Small intestine (tissue), 7 donors: ENCODE results near the gene KNOP1. TPM values are rescaled to one million over a fixed set of nuclear protein-coding genes. Genes with fewer than 3 reads are reported as not detected.
A peak's percentile ranks its signal among the peaks of the same experiment; 100 is the strongest.

Source experiments
- DNase-seq, 2 donors: peaks; one replicate each; pipeline versions ENCODE4 v3.0.0 to v3.0.0-alpha.2; 2013
- FAIRE-seq: peaks from 2 replicates; lab custom pipeline; 2012; peaks lifted over from hg19 to GRCh38; lab: Jason Lieb, UNC
- H3K27ac ChIP-seq, 3 donors: one replicate each; pipeline ENCODE4 v1.5.1; 2013; ENCODE audit warnings: low read length in 2 of 3, mild to moderate bottlenecking in 2 of 3, control low read depth in 1 of 3, inconsistent platforms in 1 of 3, low read depth in 1 of 3, moderate library complexity in 1 of 3
- H3K27me3 ChIP-seq, 3 donors: one replicate each; pipeline ENCODE4 v1.6.1; 2013; ENCODE audit warnings: low read length in 3 of 3, inconsistent platforms in 1 of 3; ENCODE audit not compliant: control insufficient read depth in 3 of 3, insufficient read depth in 3 of 3
- H3K36me3 ChIP-seq, 3 donors: one replicate each; pipeline ENCODE4 v1.6.1; 2013; ENCODE audit warnings: low read length in 3 of 3, inconsistent platforms in 1 of 3, low read depth in 1 of 3, mild to moderate bottlenecking in 1 of 3, moderate library complexity in 1 of 3; ENCODE audit not compliant: control insufficient read depth in 3 of 3, insufficient read depth in 2 of 3
- H3K4me1 ChIP-seq, 3 donors: one replicate each; pipeline ENCODE4 v1.6.1; 2013; ENCODE audit warnings: low read length in 2 of 3, inconsistent platforms in 1 of 3, low read depth in 1 of 3, mild to moderate bottlenecking in 1 of 3, moderate library complexity in 1 of 3; ENCODE audit not compliant: control insufficient read depth in 3 of 3, insufficient read depth in 2 of 3
- H3K4me3 ChIP-seq, 3 donors: one replicate each; pipeline ENCODE4 v1.5.1; 2013; ENCODE audit warnings: low read length in 3 of 3, control low read depth in 1 of 3, inconsistent platforms in 1 of 3, low read depth in 1 of 3, mild to moderate bottlenecking in 1 of 3, moderate library complexity in 1 of 3
- H3K9me3 ChIP-seq, 2 donors: one replicate each; pipeline ENCODE4 v1.6.1; 2013; ENCODE audit warnings: low read depth in 1 of 2, low read length in 1 of 2; ENCODE audit not compliant: control insufficient read depth in 2 of 2, insufficient read depth in 1 of 2
- WGBS, 3 donors: extraction: QIAGEN DNeasy Blood & Tissue Kit; methylation state at CpG; one replicate each; pipeline ENCODE4 v1.1.7; 2013; 5-methylcytosine and 5-hydroxymethylcytosine counted together
- polyA plus RNA-seq, 4 donors: library from polyadenylated mRNA; stranded (reverse) in 3 of 4; unstranded in 1 of 4; fragments of 200-250 nt in 3 of 4; fragments of 120-200 nt in 1 of 4; gene quantifications; one replicate each; pipeline versions ENCODE4 v1.2.1 to v1.2.3, GENCODE V29; 2013
- donor health status: healthy with polysubstance abuse.
- donor health status: control.
- donor health status: control.
- donor health status: Bipolar disorder and iron deficiency.
- donor health status: healthy.

Gene KNOP1
- polyA plus RNA-seq, 4 donors = 9.6 to 29.6 (median 14.1) TPM

DNA sequence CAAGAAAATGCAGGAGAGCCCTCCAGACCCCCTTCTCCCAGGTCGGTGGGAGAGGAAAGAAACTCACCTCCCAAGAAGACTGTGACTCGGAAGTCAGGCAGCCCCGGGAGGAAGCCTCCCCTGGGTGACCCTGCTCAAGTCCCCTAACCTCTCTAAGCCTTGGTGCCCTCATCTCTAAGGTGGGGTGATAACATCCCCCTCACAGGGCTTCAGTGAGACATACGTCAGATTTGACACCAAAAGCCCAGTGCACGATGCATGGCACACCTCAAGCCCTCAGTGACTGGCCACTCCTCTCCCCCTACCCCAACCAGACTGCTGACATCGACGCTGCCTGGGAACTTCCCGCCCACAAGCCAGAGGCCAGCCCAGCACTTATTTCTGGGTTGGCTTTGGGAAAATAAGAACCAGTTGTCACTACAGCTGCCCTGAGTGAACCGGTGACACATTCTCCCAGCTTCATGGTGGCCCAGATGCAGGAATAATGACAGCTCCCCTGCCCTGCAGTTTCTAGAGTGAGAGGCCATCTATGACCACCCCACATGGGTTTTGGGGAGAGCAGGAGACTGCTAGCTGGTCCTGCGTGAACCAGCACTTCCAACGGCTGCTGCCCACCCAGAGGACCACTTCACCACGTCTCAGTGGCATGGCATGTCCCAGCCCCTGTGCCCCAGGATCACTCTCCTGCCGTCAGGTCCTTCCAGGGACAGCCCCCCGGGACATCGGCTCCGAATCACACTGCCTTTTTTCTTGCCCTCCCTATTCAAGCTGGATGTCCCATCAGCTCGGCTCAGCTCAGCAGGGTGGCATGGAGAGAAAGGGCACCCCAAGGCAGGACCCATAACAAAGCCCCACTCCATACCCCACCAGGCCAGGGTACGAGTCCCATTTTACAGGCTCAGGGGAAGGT, 9.5 kb downstream of the KNOP1 start:
- 80 to 90% (median 81%) methylated on average over 18 of the region's 18 CpGs for WGBS, 3 donors
- DNase-seq = no peak
- Histone ChIP-seq H3K4me3 (no peak overlapping the region), H3K36me3 (peaks cover 0 to 88% (median 7%) of the 10 kb centered on the region in 3 donors), H3K4me1 (peaks cover 0 to 12% (median 0%) of the 10 kb centered on the region in 3 donors), H3K27me3 (no peaks in the 10 kb centered on the region), H3K9me3 (no peaks in the 10 kb centered on the region), H3K27ac (no peak overlapping the region)
- no peak for FAIRE-seq

DNA sequence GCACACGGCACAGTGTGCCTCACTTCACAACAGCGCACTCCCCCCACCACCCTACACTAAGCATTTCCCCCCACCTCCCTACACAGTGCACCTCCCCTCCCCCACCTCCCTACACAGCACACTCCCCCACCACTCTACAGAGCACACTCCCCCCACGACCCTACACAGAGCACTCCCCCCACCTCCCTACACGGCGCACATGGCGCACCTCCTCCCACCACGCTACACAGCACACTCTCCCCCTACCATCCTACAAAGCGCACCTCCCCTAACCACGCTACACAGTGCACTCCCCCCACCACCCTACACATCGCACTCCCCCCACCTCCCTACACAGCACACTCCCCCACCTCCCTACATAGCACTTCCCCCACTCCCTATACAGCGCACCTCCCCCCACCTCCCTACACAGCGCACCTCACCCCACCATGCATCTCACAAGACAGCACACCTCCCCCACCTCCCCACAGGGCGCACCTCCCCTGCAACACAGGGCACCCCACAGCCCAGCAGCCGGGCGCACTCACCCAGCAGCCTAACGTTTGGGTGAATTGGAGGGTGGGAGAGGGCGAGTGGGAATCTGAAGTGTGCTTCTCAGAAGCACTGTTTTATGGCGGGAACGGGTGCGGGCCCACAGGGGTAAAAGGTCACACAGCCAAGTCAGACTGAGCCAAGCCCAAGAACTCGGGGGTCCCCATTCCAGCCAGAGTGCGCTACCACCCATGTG, 10.3 kb downstream of the KNOP1 start:
- Histone ChIP-seq H3K36me3 (peaks cover 0 to 89% (median 7%) of the 10 kb centered on the region in 3 donors), H3K27ac (no peak overlapping the region), H3K4me3 (no peak overlapping the region), H3K4me1 (peaks cover 0 to 12% (median 0%) of the 10 kb centered on the region in 3 donors), H3K27me3 (no peaks in the 10 kb centered on the region), H3K9me3 (no peaks in the 10 kb centered on the region)
- 70 to 88% (median 82%) methylated on average over 20 to 22 of the region's 22 CpGs for WGBS, 3 donors
- FAIRE-seq (no peak), DNase-seq (no peak)

DNA sequence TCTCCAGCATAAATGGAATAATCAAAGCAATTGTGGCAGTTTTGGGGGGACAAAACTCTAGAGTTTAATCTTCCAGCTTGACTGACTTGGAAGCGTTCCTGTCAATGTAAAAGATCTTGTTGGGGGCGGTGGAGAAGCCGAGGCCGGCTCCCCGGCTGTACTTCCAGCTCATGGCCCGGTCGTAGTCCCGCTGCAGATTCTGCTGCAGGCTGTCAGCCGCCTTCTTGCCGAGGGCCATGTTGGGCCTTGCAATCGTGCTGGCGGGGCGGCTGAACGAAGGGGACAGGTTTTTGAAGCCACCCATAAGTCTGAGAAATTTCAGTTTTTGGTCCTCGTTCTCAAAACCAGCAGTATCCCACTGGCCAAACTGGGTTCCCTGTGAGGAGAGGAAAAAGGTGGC, 11.2 kb downstream of the KNOP1 start:
- Histone ChIP-seq H3K27ac (no peak overlapping the region), H3K4me1 (peaks cover 0 to 12% (median 0%) of the 10 kb centered on the region in 3 donors), H3K9me3 (no peaks in the 10 kb centered on the region), H3K36me3 (peaks cover 3 to 89% (median 7%) of the 10 kb centered on the region in 3 donors), H3K4me3 (no peak overlapping the region), H3K27me3 (no peaks in the 10 kb centered on the region)
- DNase-seq (no peak), FAIRE-seq (no peak)
- WGBS, 3 donors = 95 to 98% (median 96%) methylated on average over 15 of the region's 15 CpGs

DNA sequence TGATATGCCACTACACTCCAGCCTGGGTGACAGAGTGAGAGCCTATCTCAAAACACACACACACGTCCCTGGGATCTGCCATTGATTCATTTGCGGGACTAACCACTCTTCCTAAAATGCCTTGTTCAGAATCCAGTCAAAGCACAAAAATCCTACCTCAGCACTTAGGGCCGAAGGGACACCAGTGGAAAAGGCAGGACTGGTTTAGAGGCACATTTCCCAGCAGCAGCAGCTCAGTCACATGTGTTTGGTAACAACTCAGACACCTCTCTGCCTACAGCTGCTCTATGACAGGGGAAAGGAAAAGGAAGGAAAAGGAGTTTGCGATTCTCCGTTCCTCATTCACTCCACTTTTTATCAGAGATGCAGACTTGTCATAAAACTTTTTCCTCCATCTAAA, 12.2 kb downstream of the KNOP1 start:
- Histone ChIP-seq H3K9me3 (no peaks in the 10 kb centered on the region), H3K27ac (peak overlapping the region in 1 of 3 donors; percentile 24), H3K4me1 (peaks cover 0 to 5% (median 0%) of the 10 kb centered on the region in 3 donors), H3K4me3 (no peak overlapping the region), H3K27me3 (no peaks in the 10 kb centered on the region), H3K36me3 (peaks cover 4 to 82% (median 7%) of the 10 kb centered on the region in 3 donors)
- no peak for DNase-seq
- WGBS, 3 donors = 85 to 92% (median 86%) methylated on average over 5 of the region's 5 CpGs
- FAIRE-seq = no peak

DNA sequence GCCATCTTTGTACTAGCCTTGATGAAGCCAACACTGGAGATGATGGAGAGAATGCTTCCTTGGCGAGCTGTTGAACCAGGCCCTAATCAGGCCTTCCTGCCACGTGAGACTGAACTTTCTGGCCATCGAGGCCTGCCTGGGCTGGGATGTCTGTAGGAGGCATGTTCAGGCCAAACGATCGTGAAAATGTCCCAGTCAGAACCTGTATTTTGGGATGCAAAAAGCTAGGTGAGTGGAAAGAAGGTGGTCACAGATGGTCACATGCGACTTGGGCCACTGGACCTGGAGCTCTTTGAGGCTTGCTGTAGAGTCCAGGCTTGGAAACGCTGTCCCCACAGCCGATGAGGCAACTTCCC, 12.9 kb downstream of the KNOP1 start:
- Histone ChIP-seq H3K27ac (peak overlapping the region in 1 of 3 donors; percentile 36), H3K36me3 (peaks cover 6 to 75% (median 7%) of the 10 kb centered on the region in 3 donors), H3K9me3 (no peaks in the 10 kb centered on the region), H3K4me1 (peaks cover 0 to 12% (median 2%) of the 10 kb centered on the region in 3 donors), H3K4me3 (no peak overlapping the region), H3K27me3 (no peaks in the 10 kb centered on the region)
- 94 to 97% (median 95%) methylated on average over 8 of the region's 8 CpGs for WGBS, 3 donors
- DNase-seq (no peak), FAIRE-seq (no peak)

DNA sequence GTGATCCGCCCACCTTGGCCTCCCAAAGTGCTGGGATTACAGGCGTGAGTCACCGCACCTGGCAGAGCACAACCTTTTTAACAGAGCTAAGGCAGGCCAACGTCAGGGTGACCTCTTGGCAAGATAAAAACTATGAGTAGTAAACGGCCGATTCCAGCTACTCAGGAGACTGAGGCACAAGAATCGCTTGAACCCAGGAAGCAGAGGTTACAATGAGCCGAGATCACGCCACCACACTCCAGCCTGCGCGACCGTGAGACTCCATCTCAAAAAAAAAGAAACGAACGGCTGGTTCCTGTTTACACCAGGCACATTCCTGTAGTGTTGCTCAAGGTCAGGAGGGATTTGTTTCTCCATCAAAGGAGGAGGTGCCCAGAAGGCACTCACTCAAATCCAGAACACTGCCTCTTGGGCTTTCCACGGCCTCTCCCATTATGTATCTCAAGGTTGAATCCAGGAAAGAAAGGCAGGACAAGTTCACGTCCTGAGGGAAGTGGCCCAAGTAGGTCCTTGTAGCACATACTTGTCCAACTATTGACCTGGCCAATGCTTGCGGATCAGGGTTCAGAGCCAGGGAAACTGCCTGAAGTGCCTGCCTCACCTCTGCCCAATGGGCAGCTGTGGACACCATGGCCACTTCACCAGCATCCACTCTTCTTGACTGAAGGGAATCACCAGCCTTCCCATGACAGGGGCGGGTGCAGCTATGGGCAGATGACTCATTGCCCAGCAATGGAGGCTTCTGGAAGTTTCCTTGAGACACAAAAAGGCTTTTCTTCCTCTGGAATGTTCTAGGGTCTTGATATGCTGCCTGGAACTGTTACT, 13.5 kb downstream of the KNOP1 start:
- no peaks in the 10 kb centered on the region for H3K9me3 ChIP-seq
- DNase-seq (no peak), FAIRE-seq (no peak)
- H3K4me1 ChIP-seq = peaks cover 0 to 18% (median 7%) of the 10 kb centered on the region in 3 donors
- WGBS, 3 donors = 75 to 86% (median 76%) methylated on average over 18 of the region's 18 CpGs
- H3K4me3 ChIP-seq = no peak overlapping the region
- peak overlapping the region in 2 of 3 donors; percentile 26 to 36 for H3K27ac ChIP-seq
- H3K27me3 ChIP-seq = no peaks in the 10 kb centered on the region
- peaks cover 6 to 73% (median 7%) of the 10 kb centered on the region in 3 donors for H3K36me3 ChIP-seq

DNA sequence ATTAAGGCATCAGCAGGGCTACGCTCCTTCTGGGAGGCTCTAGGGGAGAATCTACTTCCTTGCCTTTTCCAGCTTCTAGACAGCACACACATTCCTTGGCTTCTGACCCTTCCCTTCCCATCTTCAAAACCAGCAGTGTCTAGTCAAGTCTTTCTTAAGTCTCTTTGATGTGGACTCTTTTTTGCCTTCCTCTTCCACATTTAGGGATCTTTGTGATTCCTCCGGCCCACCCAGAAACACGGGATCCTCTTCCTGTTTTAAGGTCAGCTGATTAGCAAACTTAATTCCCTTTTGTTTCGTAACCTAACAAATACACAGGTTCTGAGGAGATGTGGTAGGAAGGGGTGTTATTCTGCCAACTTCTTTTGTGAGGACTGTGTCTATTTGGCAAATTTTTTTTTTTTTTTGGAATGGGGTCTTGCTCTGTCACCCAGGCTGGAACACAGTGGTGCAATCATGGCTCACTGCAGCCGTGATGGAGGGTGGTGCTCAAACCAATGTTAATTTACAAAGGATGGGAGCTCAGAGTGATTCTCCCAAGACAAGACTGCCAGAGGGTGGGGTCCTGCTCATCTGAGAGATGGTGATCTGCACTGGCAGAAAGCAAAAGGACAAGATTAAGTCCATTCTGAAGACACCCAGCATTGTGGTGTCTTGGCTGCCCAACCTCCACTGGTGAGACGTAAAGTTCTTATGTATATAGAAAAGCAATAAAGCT, 14.7 kb downstream of the KNOP1 start:
- peaks cover 0 to 19% (median 8%) of the 10 kb centered on the region in 3 donors for H3K4me1 ChIP-seq
- H3K4me3 ChIP-seq = no peak overlapping the region
- H3K27ac ChIP-seq = peak overlapping the region in 1 of 3 donors; percentile 61
- peaks cover 5 to 73% (median 6%) of the 10 kb centered on the region in 3 donors for H3K36me3 ChIP-seq
- 79 to 88% (median 87%) methylated on average over 6 of the region's 6 CpGs for WGBS, 3 donors
- FAIRE-seq (no peak), DNase-seq (no peak)
- H3K27me3 ChIP-seq = no peaks in the 10 kb centered on the region
- H3K9me3 ChIP-seq = no peaks in the 10 kb centered on the region
